Measurements from ENCODE around the gene FYN.

- TF ChIP-seq DPF2 (IDR thresholded peaks at IDR 0.05) (no peak), RERE (CRISPR knock-in tag; IDR thresholded peaks at IDR 0.05; ENCODE audit: borderline replicate concordance) (no peak), ZBTB33 (CRISPR knock-in tag; IDR thresholded peaks at IDR 0.05) (no peak), CTCF (IDR thresholded peaks at IDR 0.05 in 2 of 3, conservative IDR thresholded peaks at IDR 0.05 in 1 of 3; ENCODE audit: insufficient read depth in 2 of 3, low read depth in 1 of 3, low read length in 3 of 3) (no peak), IRF9 (tag; IDR thresholded peaks at IDR 0.05) (no peak), HDAC3 (IDR thresholded peaks at IDR 0.05; ENCODE audit: borderline replicate concordance, partially characterized antibody) (no peak), ZNF274 (IDR thresholded peaks at IDR 0.05; ENCODE audit: borderline replicate concordance, low read depth, low read length) (no peak), SIX5 (IDR thresholded peaks at IDR 0.05; ENCODE audit: borderline replicate concordance in 1 of 2, insufficient read depth in 1 of 2, low read depth in 1 of 2, low read length in 2 of 2) (no peak), ZNF24 (IDR thresholded peaks at IDR 0.05) (no peak), JUN (IDR thresholded peaks at IDR 0.05; ENCODE audit: borderline replicate concordance, low read depth, low read length) (no peak), JUN (CRISPR knock-in tag; IDR thresholded peaks at IDR 0.05; ENCODE audit: borderline replicate concordance) (no peak), RCOR1 (IDR thresholded peaks at IDR 0.05; ENCODE audit: borderline replicate concordance in 1 of 2, low read depth in 2 of 2, low read length in 2 of 2) (no peak), FOXP4 (CRISPR knock-in tag; IDR thresholded peaks at IDR 0.05; ENCODE audit: borderline replicate concordance) (no peak)
These were observed 53.8 kb downstream of the FYN start for GRCh38 chr6:111819458-111819857.

Data from K562 (cell line).